NCI-H1694 treated with DMSO at 0.1 percent for 48 hours (cell line): Measurements from ENCODE around the gene ITGA7.

Experiments
- DNase-seq: peaks from one replicate; lab custom pipeline; 2025; lab: John Stamatoyannopoulos, UW

The ITGA7 gene

GRCh38 chr12:55700255-55701018 lies 7.3 kb downstream of the ITGA7 start:
- DNase-seq = no peak

- DNase-seq = no peak
These were observed 8.1 kb downstream of the ITGA7 start for GRCh38 chr12:55699471-55700055.

GRCh38 chr12:55698965-55699364 lies 8.7 kb downstream of the ITGA7 start:
- DNase-seq = no peak

- DNase-seq = no peak
These were observed 9.3 kb downstream of the ITGA7 start for GRCh38 chr12:55698241-55698955.

DNA sequence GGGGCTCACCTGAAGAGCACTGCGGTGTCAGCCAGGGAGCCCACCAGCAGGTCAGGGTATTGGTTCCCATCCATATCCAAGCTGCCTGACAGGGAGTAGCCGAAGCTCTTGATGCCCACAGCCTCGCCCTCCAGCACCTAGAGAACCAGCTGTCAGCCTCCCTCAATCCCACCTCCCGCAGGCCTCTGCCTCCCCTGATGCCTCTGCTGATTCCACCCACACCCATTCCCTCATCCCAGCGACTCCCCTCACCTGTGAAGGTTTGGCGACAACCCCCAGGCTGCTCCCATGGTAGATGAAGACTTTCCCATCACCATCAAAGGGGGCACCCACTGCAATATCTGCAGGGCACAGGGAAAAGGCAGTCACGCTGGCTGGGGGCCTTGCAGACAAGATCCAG lies 10.0 kb downstream of the ITGA7 start:
- no peak for DNase-seq

DNA sequence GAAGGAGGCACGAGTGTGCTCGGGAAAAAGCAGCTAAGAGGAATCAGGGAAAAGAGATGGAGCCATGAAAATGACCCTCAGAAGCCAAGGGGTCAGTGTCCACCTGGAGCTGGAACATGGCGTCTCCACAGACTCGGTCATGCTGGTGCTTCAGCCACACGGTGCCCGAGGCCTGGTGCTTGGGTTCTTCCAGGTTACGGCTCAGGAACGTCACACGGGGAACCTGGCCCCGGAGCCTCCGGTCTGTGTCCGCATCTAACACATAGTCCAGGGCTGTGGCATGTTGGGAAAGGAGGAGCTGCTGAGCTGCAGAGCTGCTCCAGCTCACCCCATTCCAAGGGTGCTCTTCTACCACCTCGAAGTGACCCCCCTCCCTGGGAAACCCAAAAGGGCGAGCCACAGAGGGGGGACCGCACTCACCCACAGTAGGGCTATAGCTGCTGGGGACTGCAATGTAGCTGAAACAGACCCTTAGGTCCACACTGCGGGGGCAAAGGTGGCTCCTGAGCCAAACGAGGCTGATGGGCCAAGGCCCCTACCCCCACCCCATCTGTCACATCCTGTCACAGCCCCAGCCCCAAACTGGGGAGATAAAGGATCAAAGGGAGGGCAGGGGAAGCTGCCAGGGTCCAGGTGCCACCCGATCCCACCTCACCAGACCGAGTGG lies 10.8 kb downstream of the ITGA7 start:
- DNase-seq = no peak

- no peak for DNase-seq
These were observed 11.6 kb downstream of the ITGA7 start for GRCh38 chr12:55696141-55696540.

DNA sequence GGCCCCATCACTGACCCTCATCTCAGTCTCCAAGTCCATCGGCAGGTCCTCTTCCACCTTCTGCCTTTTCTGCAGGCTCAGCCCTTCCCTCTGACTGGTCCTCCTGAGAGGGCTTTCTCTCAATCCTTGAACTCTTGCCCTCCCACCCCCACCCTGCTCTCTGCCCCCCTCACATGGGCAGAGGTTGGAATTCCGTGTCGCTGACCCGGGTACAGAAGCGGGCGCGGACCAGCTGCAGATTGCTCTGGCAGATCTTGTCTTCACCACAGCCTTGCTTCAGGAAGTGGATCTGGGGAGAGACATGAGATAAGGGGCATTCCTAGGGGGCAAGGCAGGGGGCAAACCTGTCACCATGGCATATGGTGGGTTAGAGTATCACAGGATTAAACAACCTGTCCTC lies 12.4 kb downstream of the ITGA7 start:
- DNase-seq = no peak

- DNase-seq = no peak
These were observed 13.1 kb downstream of the ITGA7 start for GRCh38 chr12:55694651-55695050.

- no peak for DNase-seq
These were observed 13.6 kb downstream of the ITGA7 start for GRCh38 chr12:55694188-55694515.

GRCh38 chr12:55693323-55694187 lies 14.1 kb downstream of the ITGA7 start:
- DNase-seq = no peak

DNA sequence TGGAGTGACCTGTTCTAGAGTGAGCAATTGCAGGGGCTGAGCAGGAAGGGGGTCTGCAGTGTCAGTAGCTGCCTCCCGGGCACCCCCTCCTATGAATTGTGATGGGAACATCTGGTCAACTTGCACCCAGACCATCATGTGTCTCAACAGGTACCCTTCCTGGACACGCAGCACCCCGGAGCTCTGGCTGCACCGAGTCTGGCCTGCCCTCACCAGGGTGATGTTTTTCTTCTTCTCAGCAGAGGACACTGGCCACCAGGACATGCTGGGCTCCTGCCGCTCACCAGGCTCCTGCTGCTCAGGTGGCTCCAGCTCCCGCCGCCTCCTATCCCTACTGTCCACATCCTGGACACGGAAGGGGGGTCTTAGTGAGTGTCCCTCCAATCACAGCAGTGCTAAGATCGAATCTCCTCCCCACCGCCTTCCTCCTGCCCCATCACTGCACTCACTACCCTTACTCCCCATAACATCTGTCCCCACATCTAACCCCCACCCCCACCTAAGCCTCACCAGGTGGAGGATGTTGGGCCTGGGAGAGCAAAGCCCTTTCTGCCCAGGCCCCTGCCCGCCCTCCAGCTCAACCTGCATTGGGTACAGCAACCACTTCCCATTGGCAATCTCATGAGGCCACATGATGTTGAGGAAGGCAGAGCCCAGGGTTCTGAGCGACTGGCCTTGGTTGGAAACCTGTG lies 14.9 kb downstream of the ITGA7 start:
- DNase-seq = no peak

DNA sequence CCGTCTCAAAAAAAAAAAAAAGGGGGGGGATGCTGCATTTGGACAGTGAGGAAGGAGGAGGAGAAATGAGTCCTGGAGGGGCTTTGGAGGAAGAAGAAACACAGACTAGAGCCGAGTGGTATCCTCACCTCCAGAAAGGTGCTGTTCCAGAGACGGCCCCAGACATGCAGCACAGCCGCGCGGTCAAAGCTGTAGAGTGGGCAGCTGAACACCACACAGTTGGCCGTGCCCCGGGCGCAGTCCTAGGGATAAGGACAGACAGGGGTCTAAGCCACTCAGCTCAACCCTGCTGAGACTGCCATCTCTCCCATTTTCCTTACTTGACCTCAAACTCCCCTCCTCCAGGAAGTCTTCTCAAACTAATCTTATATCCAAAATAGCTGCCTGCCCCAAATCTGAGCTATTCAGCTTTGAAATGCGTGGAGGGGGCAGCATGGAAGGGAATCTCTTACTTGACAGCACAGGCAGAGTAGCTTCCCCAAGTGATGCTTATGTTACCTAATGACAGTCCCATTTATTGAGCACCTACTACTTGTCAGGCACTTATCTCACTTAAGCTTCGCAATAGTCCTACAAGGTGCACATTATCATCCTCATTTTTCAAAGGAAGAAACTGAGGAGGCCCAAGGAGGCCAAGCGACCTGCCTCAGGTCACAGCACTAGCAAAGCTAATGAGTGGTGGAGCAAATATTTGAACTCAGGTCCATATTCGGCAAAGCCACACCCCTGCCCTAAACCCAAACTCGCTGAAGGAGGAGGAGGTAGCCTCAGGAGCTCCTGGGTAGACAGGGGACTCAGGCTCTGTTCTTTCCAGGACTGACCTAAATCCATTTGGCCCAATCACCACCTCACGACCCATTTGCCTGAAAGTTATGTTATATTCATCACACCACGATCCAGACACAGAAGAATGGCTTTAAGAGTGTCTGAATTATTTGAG lies 18.7 kb downstream of the ITGA7 start:
- DNase-seq = no peak

GRCh38 chr12:55687746-55688145 lies 20.0 kb downstream of the ITGA7 start:
- no peak for DNase-seq

DNA sequence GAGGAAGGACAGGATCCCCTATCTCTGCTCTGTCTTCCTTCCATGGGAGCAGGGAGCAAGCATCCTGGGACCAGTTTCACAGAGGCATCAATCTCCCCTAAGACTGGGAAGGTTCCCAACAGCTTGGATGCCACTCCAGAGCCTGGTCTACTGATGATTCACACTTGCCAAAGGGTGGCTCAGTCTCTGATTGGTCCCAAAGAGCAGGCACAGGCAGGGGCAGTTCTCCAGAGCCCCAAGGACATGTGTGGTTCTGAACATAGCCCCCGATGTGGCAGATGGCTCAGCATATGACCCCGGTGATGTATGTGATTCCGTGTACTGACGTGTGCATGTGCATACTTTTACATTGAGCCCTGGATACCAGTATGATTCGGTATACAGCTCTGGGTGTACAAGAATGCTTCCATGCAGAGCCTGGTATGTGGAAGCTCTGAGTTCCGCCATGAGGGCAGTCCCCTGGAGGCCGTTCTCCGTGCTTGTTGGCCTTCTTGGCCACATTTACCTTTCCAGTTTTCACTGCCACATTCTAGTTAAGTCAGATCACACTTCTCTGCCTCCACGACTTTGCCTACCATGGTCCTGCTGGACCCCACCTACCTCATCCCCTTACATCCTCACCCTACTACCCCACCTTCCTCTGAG lies 21.2 kb downstream of the ITGA7 start:
- no peak for DNase-seq

GRCh38 chr12:55685671-55686070 lies 22.0 kb downstream of the ITGA7 start:
- no peak for DNase-seq

DNA sequence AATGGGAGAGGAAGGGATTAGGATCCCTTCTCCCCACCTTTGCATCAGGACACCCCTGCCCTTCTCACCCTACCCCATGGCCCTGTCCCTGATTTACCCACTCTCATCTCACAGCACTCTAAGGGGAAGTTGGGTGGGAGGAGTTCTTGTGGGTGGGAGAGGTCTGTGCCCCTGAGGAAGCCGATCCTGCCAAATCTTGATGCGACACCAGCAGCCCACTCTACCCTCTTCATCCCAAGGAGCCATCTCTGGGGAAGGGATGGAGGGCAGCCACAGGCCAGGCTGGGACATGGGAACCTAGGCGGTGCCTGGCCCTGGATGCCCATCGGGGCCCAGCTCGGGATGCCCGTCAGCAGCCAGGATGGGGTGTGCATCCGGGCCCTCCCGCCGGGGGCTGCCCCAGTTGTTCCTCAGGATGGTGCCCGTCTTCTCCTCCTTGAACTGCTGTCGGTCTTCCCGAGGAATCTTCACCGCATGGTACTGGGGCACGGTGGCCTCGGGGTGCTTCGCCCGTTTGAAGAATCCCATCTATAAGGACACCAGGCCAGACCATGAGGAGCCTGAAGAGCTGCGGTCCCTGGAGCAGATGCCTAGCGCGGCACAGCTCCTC lies 22.8 kb downstream of the ITGA7 start:
- DNase-seq = no peak

GRCh38 chr12:55683676-55684075 lies 24.0 kb downstream of the ITGA7 start:
- DNase-seq = no peak
